Measurements from ENCODE around the gene ANGPTL8. TPM values are rescaled to one million over a fixed set of nuclear protein-coding genes. Genes with fewer than 3 reads are reported as not detected.

Gene ANGPTL8
- total and polyA plus RNA-seq, 2 of the 13 experiments (the other 11 are each of a cell fraction or from before 2014, with no cell fraction given): 27.3 to 243 TPM

DNA sequence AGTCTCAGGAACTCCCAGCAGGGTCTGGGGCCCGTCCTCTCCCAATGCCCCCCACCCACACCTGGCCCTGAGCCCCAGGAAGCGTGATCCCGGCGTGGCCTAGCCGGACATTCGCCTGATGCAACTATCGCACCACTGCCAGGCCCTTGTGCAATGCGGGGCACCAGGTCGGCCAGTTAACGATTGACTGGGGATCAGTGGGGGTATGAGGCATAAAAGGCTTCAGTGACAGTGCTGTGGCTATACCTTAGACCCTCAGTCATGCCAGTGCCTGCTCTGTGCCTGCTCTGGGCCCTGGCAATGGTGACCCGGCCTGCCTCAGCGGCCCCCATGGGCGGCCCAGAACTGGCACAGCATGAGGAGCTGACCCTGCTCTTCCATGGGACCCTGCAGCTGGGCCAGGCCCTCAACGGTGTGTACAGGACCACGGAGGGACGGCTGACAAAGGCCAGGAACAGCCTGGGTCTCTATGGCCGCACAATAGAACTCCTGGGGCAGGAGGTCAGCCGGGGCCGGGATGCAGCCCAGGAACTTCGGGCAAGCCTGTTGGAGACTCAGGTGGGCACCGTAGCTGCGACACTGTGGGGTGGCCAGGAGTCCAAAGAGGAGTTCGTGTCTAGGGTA is at the start of gene ANGPTL8 (continued):
- no peak; the same call in 1 of the 2 replicates for TF ChIP-seq HOXA9 (CRISPR knock-in tag; IDR thresholded peaks at IDR 0.05; ENCODE audit: borderline replicate concordance)
- TF ChIP-seq ZNF7 (CRISPR knock-in tag; IDR thresholded peaks at IDR 0.05): no peak
- no peak for TF ChIP-seq ZNF20 (CRISPR knock-in tag; IDR thresholded peaks at IDR 0.05)
- TF ChIP-seq HDAC2 (CRISPR knock-in tag; IDR thresholded peaks at IDR 0.05): peak; percentile 98
- no peak for TF ChIP-seq ADNP (CRISPR knock-in tag; IDR thresholded peaks at IDR 0.05)
- TF ChIP-seq SAP130 (CRISPR knock-in tag; IDR thresholded peaks at IDR 0.05; ENCODE audit: low read depth): peak; percentile 97
- TF ChIP-seq ZNF567 (CRISPR knock-in tag; IDR thresholded peaks at IDR 0.05; ENCODE audit: borderline replicate concordance): peak; percentile 57; the same call in 1 of the 2 replicates
- no peak for TF ChIP-seq ZBTB1 (CRISPR knock-in tag; IDR thresholded peaks at IDR 0.05; ENCODE audit: borderline replicate concordance)
- peak; percentile 77; the same call in 1 of the 2 replicates for TF ChIP-seq ZNF329 (CRISPR knock-in tag; IDR thresholded peaks at IDR 0.05; ENCODE audit: low read depth)
- TF ChIP-seq SKI (IDR thresholded peaks at IDR 0.05; ENCODE audit: partially characterized antibody): peak; percentile 88
- TF ChIP-seq ZNF766 (CRISPR knock-in tag; IDR thresholded peaks at IDR 0.05; ENCODE audit: borderline replicate concordance): peak; percentile 56; the same call in 1 of the 2 replicates
- TF ChIP-seq ZNF883 (CRISPR knock-in tag; IDR thresholded peaks at IDR 0.05; ENCODE audit: not compliant biosample characterization): peak; percentile 87
- peak; percentile 67; the same call in 1 of the 2 replicates for TF ChIP-seq KLF11 (CRISPR knock-in tag; IDR thresholded peaks at IDR 0.05)
- peak; percentile 84; the same call in 1 of the 2 replicates for TF ChIP-seq TBX3 (IDR thresholded peaks at IDR 0.05; ENCODE audit: borderline replicate concordance)
- peak; percentile 99 for TF ChIP-seq ZBTB7A (CRISPR knock-in tag; IDR thresholded peaks at IDR 0.05)
- no peak for TF ChIP-seq EZH2 (conservative IDR thresholded peaks at IDR 0.05; ENCODE audit: low read depth, low read length)
- TF ChIP-seq, protein P1, sequence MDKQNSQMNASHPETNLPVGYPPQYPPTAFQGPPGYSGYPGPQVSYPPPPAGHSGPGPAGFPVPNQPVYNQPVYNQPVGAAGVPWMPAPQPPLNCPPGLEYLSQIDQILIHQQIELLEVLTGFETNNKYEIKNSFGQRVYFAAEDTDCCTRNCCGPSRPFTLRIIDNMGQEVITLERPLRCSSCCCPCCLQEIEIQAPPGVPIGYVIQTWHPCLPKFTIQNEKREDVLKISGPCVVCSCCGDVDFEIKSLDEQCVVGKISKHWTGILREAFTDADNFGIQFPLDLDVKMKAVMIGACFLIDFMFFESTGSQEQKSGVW (CRISPR knock-in tag; IDR thresholded peaks at IDR 0.05; ENCODE audit: borderline replicate concordance): no peak
- TF ChIP-seq BRCA1 (CRISPR knock-in tag; IDR thresholded peaks at IDR 0.05): 0 out of 2 replicates have a peak, but pooled peaks have one; percentile 19
- TF ChIP-seq RFXAP (CRISPR knock-in tag; IDR thresholded peaks at IDR 0.05; ENCODE audit: borderline replicate concordance): peak; percentile 93
- TF ChIP-seq EP300 (IDR thresholded peaks at IDR 0.05; ENCODE audit: low read depth in 2 of 2, low read length in 2 of 2): peak; percentile 90 to 95
- peak; percentile 97 for TF ChIP-seq EP300 (CRISPR knock-in tag; IDR thresholded peaks at IDR 0.05; ENCODE audit: borderline replicate concordance)
- TF ChIP-seq ZNF879 (CRISPR knock-in tag; IDR thresholded peaks at IDR 0.05): no peak
- TF ChIP-seq ZNF326 (CRISPR knock-in tag; IDR thresholded peaks at IDR 0.05; ENCODE audit: borderline replicate concordance): no peak
- peak; percentile 41; the same call in 1 of the 2 replicates for TF ChIP-seq ZBTB3 (CRISPR knock-in tag; IDR thresholded peaks at IDR 0.05; ENCODE audit: borderline replicate concordance, low read depth)
- TF ChIP-seq IRX3 (CRISPR knock-in tag; IDR thresholded peaks at IDR 0.05; ENCODE audit: borderline replicate concordance, low read depth): no peak
- TF ChIP-seq, protein P2, sequence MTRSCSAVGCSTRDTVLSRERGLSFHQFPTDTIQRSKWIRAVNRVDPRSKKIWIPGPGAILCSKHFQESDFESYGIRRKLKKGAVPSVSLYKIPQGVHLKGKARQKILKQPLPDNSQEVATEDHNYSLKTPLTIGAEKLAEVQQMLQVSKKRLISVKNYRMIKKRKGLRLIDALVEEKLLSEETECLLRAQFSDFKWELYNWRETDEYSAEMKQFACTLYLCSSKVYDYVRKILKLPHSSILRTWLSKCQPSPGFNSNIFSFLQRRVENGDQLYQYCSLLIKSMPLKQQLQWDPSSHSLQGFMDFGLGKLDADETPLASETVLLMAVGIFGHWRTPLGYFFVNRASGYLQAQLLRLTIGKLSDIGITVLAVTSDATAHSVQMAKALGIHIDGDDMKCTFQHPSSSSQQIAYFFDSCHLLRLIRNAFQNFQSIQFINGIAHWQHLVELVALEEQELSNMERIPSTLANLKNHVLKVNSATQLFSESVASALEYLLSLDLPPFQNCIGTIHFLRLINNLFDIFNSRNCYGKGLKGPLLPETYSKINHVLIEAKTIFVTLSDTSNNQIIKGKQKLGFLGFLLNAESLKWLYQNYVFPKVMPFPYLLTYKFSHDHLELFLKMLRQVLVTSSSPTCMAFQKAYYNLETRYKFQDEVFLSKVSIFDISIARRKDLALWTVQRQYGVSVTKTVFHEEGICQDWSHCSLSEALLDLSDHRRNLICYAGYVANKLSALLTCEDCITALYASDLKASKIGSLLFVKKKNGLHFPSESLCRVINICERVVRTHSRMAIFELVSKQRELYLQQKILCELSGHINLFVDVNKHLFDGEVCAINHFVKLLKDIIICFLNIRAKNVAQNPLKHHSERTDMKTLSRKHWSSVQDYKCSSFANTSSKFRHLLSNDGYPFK (CRISPR knock-in tag; IDR thresholded peaks at IDR 0.05; ENCODE audit: borderline replicate concordance): peak; percentile 71; the same call in 1 of the 2 replicates
- peak; percentile 90 for TF ChIP-seq HNF4A (CRISPR knock-in tag; IDR thresholded peaks at IDR 0.05)
- TF ChIP-seq ZNF546 (CRISPR knock-in tag; conservative IDR thresholded peaks at IDR 0.05): 0 out of 2 replicates have a peak, but pooled peaks have one; percentile 73
- TF ChIP-seq MIER3 (CRISPR knock-in tag; IDR thresholded peaks at IDR 0.05; ENCODE audit: borderline replicate concordance): peak; percentile 98

Measured in HepG2 (cell line).